ENCODE results near the gene OCLN. TPM values are rescaled to one million over a fixed set of nuclear protein-coding genes. Genes with fewer than 3 reads are reported as not detected.
"Not testable (repeated sequence)": the region's sequence is repeated elsewhere in the genome, so short reads cannot be mapped to it uniquely, and the experiment has no call there.

OCLN gene
- total RNA-seq, 4 donors from 2014 or later: 0.81 to 3.6 (median 2.6) TPM

- Histone ChIP-seq H3K27me3 (no peaks in the 10 kb centered on the region), H3K4me1 (no peaks in the 10 kb centered on the region), H3K27ac (no peak overlapping the region), H3K9me3 (no peaks in the 10 kb centered on the region), H3K4me3 (no peak overlapping the region), H3K36me3 (no peaks in the 10 kb centered on the region)
- ATAC-seq: no peak
- TF ChIP-seq POLR2AphosphoS5 (IDR thresholded peaks at IDR 0.05) (no peak), POLR2A (IDR thresholded peaks at IDR 0.05) (no peak), CTCF (IDR thresholded peaks at IDR 0.05) (no peak), EP300 (IDR thresholded peaks at IDR 0.05) (no peak)
- WGBS, 2 donors (ENCODE audit: low coverage in 1 of 2): 85 to 88% methylated on average over 1 to 5 of the region's 6 CpGs
Observed at GRCh38 chr5:69509212-69509611, 16.6 kb downstream of the OCLN start.

- Histone ChIP-seq H3K27me3 (no peaks in the 10 kb centered on the region), H3K27ac (no peak overlapping the region), H3K36me3 (no peaks in the 10 kb centered on the region), H3K9me3 (no peaks in the 10 kb centered on the region), H3K4me3 (no peak overlapping the region), H3K4me1 (no peaks in the 10 kb centered on the region)
- 25 to 73% methylated on average over 1 to 2 of the region's 2 CpGs for WGBS, 2 donors (ENCODE audit: low coverage in 1 of 2)
- no peak for ATAC-seq
- no peak for TF ChIP-seq CTCF (IDR thresholded peaks at IDR 0.05)
- no peak for TF ChIP-seq EP300 (IDR thresholded peaks at IDR 0.05)
- TF ChIP-seq POLR2AphosphoS5 (IDR thresholded peaks at IDR 0.05): no peak
- no peak for TF ChIP-seq POLR2A (IDR thresholded peaks at IDR 0.05)
Observed at GRCh38 chr5:69510694-69511093, 18.1 kb downstream of the OCLN start.

GRCh38 chr5:69512740-69513260 lies 20.2 kb downstream of the OCLN start:
- no peak for ATAC-seq
- 87 to 94% methylated on average over 2 of the region's 2 CpGs for WGBS, 2 donors (ENCODE audit: low coverage in 1 of 2)

GRCh38 chr5:69515570-69515969 lies 23.0 kb downstream of the OCLN start:
- WGBS, 2 donors (ENCODE audit: low coverage in 1 of 2): no CpG with 5 or more reads among the region's 30 CpGs
- not testable (repeated sequence) for H3K27ac ChIP-seq, H3K36me3 ChIP-seq, H3K4me3 ChIP-seq, H3K4me1 ChIP-seq, H3K9me3 ChIP-seq, ATAC-seq, H3K27me3 ChIP-seq

More at GRCh38 chr5:69512740-69513260, 20.2 kb downstream of the OCLN start:
- Histone ChIP-seq H3K9me3 (no peaks in the 10 kb centered on the region), H3K27me3 (no peaks in the 10 kb centered on the region), H3K27ac (no peak overlapping the region), H3K4me3 (no peak overlapping the region), H3K4me1 (no peaks in the 10 kb centered on the region), H3K36me3 (no peaks in the 10 kb centered on the region)
- TF ChIP-seq CTCF (IDR thresholded peaks at IDR 0.05) (no peak), POLR2A (IDR thresholded peaks at IDR 0.05) (no peak), EP300 (IDR thresholded peaks at IDR 0.05) (no peak), POLR2AphosphoS5 (IDR thresholded peaks at IDR 0.05) (no peak)

GRCh38 chr5:69516769-69517168 lies 24.2 kb downstream of the OCLN start:
- no peak overlapping the region for H3K27ac ChIP-seq
- no peak for ATAC-seq
- H3K27me3 ChIP-seq: no peaks in the 10 kb centered on the region
- TF ChIP-seq EP300 (IDR thresholded peaks at IDR 0.05) (no peak), POLR2A (IDR thresholded peaks at IDR 0.05) (no peak)
- no peak overlapping the region for H3K4me3 ChIP-seq
- H3K36me3 ChIP-seq: no peaks in the 10 kb centered on the region
- no peaks in the 10 kb centered on the region for H3K9me3 ChIP-seq
- WGBS, 2 donors (ENCODE audit: low coverage in 1 of 2): 89% methylated on average over 1 of the region's 1 CpG; no CpG with 5 or more reads in 1 of the 2 donors
- no peaks in the 10 kb centered on the region for H3K4me1 ChIP-seq

GRCh38 chr5:69517763-69518212 lies 25.2 kb downstream of the OCLN start:
- no peak for ATAC-seq

More at GRCh38 chr5:69517763-69518212, 25.2 kb downstream of the OCLN start:
- TF ChIP-seq CTCF (IDR thresholded peaks at IDR 0.05) (no peak), POLR2AphosphoS5 (IDR thresholded peaks at IDR 0.05) (no peak), POLR2A (IDR thresholded peaks at IDR 0.05) (no peak), EP300 (IDR thresholded peaks at IDR 0.05) (no peak)
- Histone ChIP-seq H3K4me1 (no peaks in the 10 kb centered on the region), H3K27me3 (no peaks in the 10 kb centered on the region), H3K9me3 (no peaks in the 10 kb centered on the region), H3K36me3 (no peaks in the 10 kb centered on the region), H3K4me3 (no peak overlapping the region), H3K27ac (no peak overlapping the region)
- WGBS, 2 donors (ENCODE audit: low coverage in 1 of 2): 16 to 24% methylated on average over 4 of the region's 4 CpGs

Data from gastroesophageal sphincter (tissue), 4 donors.